Loucy (cell line): ENCODE results near the gene C17orf107.

ENCODE experiments used
- H2AFZ ChIP-seq: fragments of 200-600 bp; sonication (generic); 2 replicates; pipeline ENCODE4 v1.6.0; 2016; ENCODE audit warnings: antibody characterized with exemption, mild to moderate bottlenecking, low read length, moderate library complexity
- H3F3A ChIP-seq: fragments of 200-600 bp; 2 replicates; pipeline ENCODE4 v1.6.0; 2016; ENCODE audit warnings: antibody characterized with exemption, low read depth, mild to moderate bottlenecking
- H3K27me3 ChIP-seq: fragments of 200-600 bp; sonication (generic); 2 replicates; pipeline ENCODE4 v1.6.1; 2014; ENCODE audit warnings: low read length, mild to moderate bottlenecking; ENCODE audit not compliant: insufficient read depth, poor library complexity, severe bottlenecking
- H3K36me3 ChIP-seq: fragments of 200-600 bp; sonication (generic); 2 replicates; pipeline ENCODE4 v1.6.1; 2016; ENCODE audit warnings: low read length; ENCODE audit not compliant: insufficient read depth
- H3K4me1 ChIP-seq: fragments of 200-600 bp; sonication (generic); 2 replicates; pipeline ENCODE4 v1.5.1; 2014; ENCODE audit warnings: low read length, mild to moderate bottlenecking; ENCODE audit not compliant: insufficient read depth, poor library complexity, severe bottlenecking
- H3K4me2 ChIP-seq: fragments of 200-600 bp; sonication (generic); 2 replicates; pipeline ENCODE4 v1.6.0; 2014; ENCODE audit warnings: antibody characterized with exemption, low read length, low read depth, mild to moderate bottlenecking; ENCODE audit not compliant: poor library complexity, severe bottlenecking
- H3K4me3 ChIP-seq: fragments of 200-600 bp; sonication (generic); 2 replicates; pipeline ENCODE4 v1.5.1; 2014; ENCODE audit warnings: low read length, mild to moderate bottlenecking, mixed read lengths; ENCODE audit not compliant: poor library complexity, severe bottlenecking
- H3K79me2 ChIP-seq: fragments of 200-600 bp; sonication (generic); 2 replicates; pipeline ENCODE4 v1.6.1; 2014; ENCODE audit warnings: low read length; ENCODE audit not compliant: insufficient read depth
- H3K9ac ChIP-seq: fragments of 200-600 bp; sonication (generic); 2 replicates; pipeline ENCODE4 v1.6.0; 2014; ENCODE audit warnings: mild to moderate bottlenecking, low read depth, low read length, moderate library complexity; ENCODE audit not compliant: poor library complexity, severe bottlenecking
- H3K9me2 ChIP-seq: fragments of 200-600 bp; sonication (generic); replicated peaks from 2 replicates; pipeline ENCODE4 v1.6.1; 2016; ENCODE audit warnings: low read depth, low read length, mixed read lengths
- H3K9me3 ChIP-seq: fragments of 200-600 bp; sonication (generic); 2 replicates; pipeline ENCODE4 v1.6.1; 2014; ENCODE audit warnings: mild to moderate bottlenecking, antibody characterized with exemption, low read length, low read depth; ENCODE audit not compliant: insufficient read depth
- H4K20me1 ChIP-seq: fragments of 200-600 bp; sonication (generic); 2 replicates; pipeline ENCODE4 v1.6.0; 2014; ENCODE audit warnings: antibody characterized with exemption, low read length, mild to moderate bottlenecking; ENCODE audit not compliant: insufficient read depth, poor library complexity, severe bottlenecking
- CTCF ChIP-seq: fragments of 200-600 bp; sonication (generic); conservative IDR thresholded peaks from 2 replicates; pipeline ENCODE4 v1.5.1; 2014; ENCODE audit warnings: mild to moderate bottlenecking, antibody characterized with exemption, low read length
- EZH2phosphoT487 ChIP-seq: fragments of 200-600 bp; IDR thresholded peaks from 2 replicates; pipeline ENCODE4 v1.6.1; 2018; ENCODE audit warnings: antibody characterized with exemption, mild to moderate bottlenecking, moderate library complexity, borderline replicate concordance

Gene C17orf107

DNA sequence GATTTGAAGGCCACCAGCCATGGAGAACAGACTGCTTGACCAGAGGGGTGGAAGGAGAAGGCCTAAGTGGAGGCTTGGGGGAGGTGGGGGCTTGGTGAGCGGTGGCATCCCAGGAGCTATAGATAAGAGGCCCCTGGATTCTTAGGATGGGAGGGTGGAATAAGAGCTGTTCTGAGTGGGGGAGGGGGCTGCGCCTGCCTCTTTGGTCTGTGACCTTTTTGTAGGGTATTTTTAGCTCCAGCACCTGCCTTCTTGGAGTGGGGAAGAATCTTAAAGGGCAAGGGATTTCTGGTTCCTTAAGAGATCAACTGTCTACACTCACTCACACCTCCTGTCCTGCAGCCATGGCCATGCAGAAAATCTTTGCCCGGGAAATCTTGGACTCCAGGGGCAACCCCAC lies 52.1 kb downstream of the C17orf107 start:
- Histone ChIP-seq H3K79me2 (peaks cover 37% of the 10 kb centered on the region), H3K27me3 (peaks cover 14% of the 10 kb centered on the region), H3K36me3 (peaks cover 10% of the 10 kb centered on the region), H3K4me2 (peak overlapping the region; percentile 91), H4K20me1 (peaks cover 17% of the 10 kb centered on the region), H3F3A (peaks cover 19% of the 10 kb centered on the region), H2AFZ (no peak overlapping the region), H3K9ac (peak overlapping the region; percentile 99), H3K9me3 (no peaks in the 10 kb centered on the region), H3K4me3 (peak overlapping the region; percentile 90), H3K9me2 (no peaks in the 10 kb centered on the region), H3K4me1 (peaks cover 23% of the 10 kb centered on the region)
- TF ChIP-seq CTCF, result no peak
- no peak for TF ChIP-seq EZH2phosphoT487
